ENCODE results near the gene LSM3. TPM values are rescaled to one million over a fixed set of nuclear protein-coding genes. Genes with fewer than 3 reads are reported as not detected.

LSM3 gene
- total RNA-seq, 1 donor = 5.1 TPM

GRCh38 chr3:14220933-14221332, 42.3 kb downstream of the LSM3 start:
- H2AFZ ChIP-seq (ENCODE audit: low read length) = no peak overlapping the region
- H3K4me3 ChIP-seq (ENCODE audit: insufficient read depth, low read length) = no peak overlapping the region
- no peaks in the 10 kb centered on the region for H4K20me1 ChIP-seq (ENCODE audit: insufficient read depth, low read length)
- H3K4me1 ChIP-seq (ENCODE audit: insufficient read depth, low read length) = peaks cover 26% of the 10 kb centered on the region
- no peak overlapping the region for H3K4me2 ChIP-seq (ENCODE audit: insufficient read depth, low read length)
- H3K9me3 ChIP-seq (ENCODE audit: low read depth, low read length) = peaks cover 2% of the 10 kb centered on the region
- H3K27ac ChIP-seq (ENCODE audit: low read depth, low read length) = no peak overlapping the region
- no peaks in the 10 kb centered on the region for H3K36me3 ChIP-seq (ENCODE audit: insufficient read depth, low read length)
- no peak for TF ChIP-seq CTCF (IDR thresholded peaks at IDR 0.05; ENCODE audit: extremely low read depth, low read depth, low read length)
- H3K79me2 ChIP-seq (ENCODE audit: insufficient read depth, low read length) = no peaks in the 10 kb centered on the region
- no peak for DNase-seq (ENCODE audit: insufficient read length, low spot score, missing footprints)
- H3K27me3 ChIP-seq (ENCODE audit: insufficient read depth, low read length) = no peaks in the 10 kb centered on the region

- Histone ChIP-seq H3K4me2 (ENCODE audit: insufficient read depth, low read length) (no peak overlapping the region), H3K36me3 (ENCODE audit: insufficient read depth, low read length) (no peaks in the 10 kb centered on the region), H4K20me1 (ENCODE audit: insufficient read depth, low read length) (no peaks in the 10 kb centered on the region), H3K4me1 (ENCODE audit: insufficient read depth, low read length) (peaks cover 26% of the 10 kb centered on the region), H3K4me3 (ENCODE audit: insufficient read depth, low read length) (no peak overlapping the region), H2AFZ (ENCODE audit: low read length) (no peak overlapping the region), H3K27me3 (ENCODE audit: insufficient read depth, low read length) (no peaks in the 10 kb centered on the region), H3K9me3 (ENCODE audit: low read depth, low read length) (peaks cover 2% of the 10 kb centered on the region), H3K79me2 (ENCODE audit: insufficient read depth, low read length) (no peaks in the 10 kb centered on the region), H3K27ac (ENCODE audit: low read depth, low read length) (no peak overlapping the region)
- no peak for TF ChIP-seq CTCF (IDR thresholded peaks at IDR 0.05; ENCODE audit: extremely low read depth, low read depth, low read length)
- no peak for DNase-seq (ENCODE audit: insufficient read length, low spot score, missing footprints)
Observed at GRCh38 chr3:14221902-14222301, 43.3 kb downstream of the LSM3 start.

GRCh38 chr3:14222457-14222856, 43.8 kb downstream of the LSM3 start:
- H3K4me2 ChIP-seq (ENCODE audit: insufficient read depth, low read length) = peak overlapping the region; percentile 25
- H3K27ac ChIP-seq (ENCODE audit: low read depth, low read length) = peak overlapping the region; percentile 25
- no peak for DNase-seq (ENCODE audit: insufficient read length, low spot score, missing footprints)

More at GRCh38 chr3:14222457-14222856, 43.8 kb downstream of the LSM3 start:
- no peak overlapping the region for H3K4me3 ChIP-seq (ENCODE audit: insufficient read depth, low read length)
- no peaks in the 10 kb centered on the region for H3K27me3 ChIP-seq (ENCODE audit: insufficient read depth, low read length)
- no peaks in the 10 kb centered on the region for H3K36me3 ChIP-seq (ENCODE audit: insufficient read depth, low read length)
- H3K4me1 ChIP-seq (ENCODE audit: insufficient read depth, low read length) = peaks cover 28% of the 10 kb centered on the region
- TF ChIP-seq CTCF (IDR thresholded peaks at IDR 0.05; ENCODE audit: extremely low read depth, low read depth, low read length) = no peak
- no peak overlapping the region for H2AFZ ChIP-seq (ENCODE audit: low read length)
- H3K9me3 ChIP-seq (ENCODE audit: low read depth, low read length) = peaks cover 2% of the 10 kb centered on the region
- no peaks in the 10 kb centered on the region for H4K20me1 ChIP-seq (ENCODE audit: insufficient read depth, low read length)
- H3K79me2 ChIP-seq (ENCODE audit: insufficient read depth, low read length) = no peaks in the 10 kb centered on the region

All from osteoblast (primary cell).